ENCODE measurements around the gene DCST1.

Gene DCST1

GRCh38 chr1:155092641-155093040, 59.0 kb downstream of the DCST1 start:
- no peak for DNase-seq

- no peak for DNase-seq
These were observed 60.4 kb downstream of the DCST1 start for GRCh38 chr1:155093911-155094621.

GRCh38 chr1:155094622-155094948, 61.0 kb downstream of the DCST1 start:
- DNase-seq = no peak

- DNase-seq = no peak
These were observed 65.7 kb downstream of the DCST1 start for GRCh38 chr1:155099331-155099730.
